SK-N-SH treated with all-trans-retinoic acid at 6 μM for 48 hours (cell line): ENCODE results near the gene MAP2.

Source experiments
- ATAC-seq: fragments of 200-7000 bp; cut with Tn5 transposase; 3 replicates; pipeline ENCODE4 v1.9.1; 2020; ENCODE audit warnings: mild to moderate bottlenecking, moderate library complexity
- ARNTL ChIP-seq: fragments of 450-650 bp; formaldehyde crosslinking; IDR thresholded peaks from 2 replicates; pipeline ENCODE4 v1.5.0; 2020; ENCODE audit warnings: low read depth, mild to moderate bottlenecking, moderate library complexity, borderline replicate concordance
- BACH2 ChIP-seq: fragments of 250-450 bp; sonication (Bioruptor Pico); IDR thresholded peaks from 2 replicates; pipeline ENCODE4 v1.9.0; 2021; ENCODE audit warnings: mild to moderate bottlenecking, borderline replicate concordance
- CREB5 ChIP-seq: fragments of 250-450 bp; sonication (Bioruptor Pico); IDR thresholded peaks from 2 replicates; pipeline ENCODE4 v1.5.1; 2020; ENCODE audit warnings: low read depth, mild to moderate bottlenecking, moderate library complexity
- CSDC2 ChIP-seq: fragments of 250-450 bp; sonication (Bioruptor Pico); IDR thresholded peaks from 2 replicates; pipeline ENCODE4 v1.5.0; 2020; ENCODE audit warnings: mild to moderate bottlenecking, moderate library complexity
- CSRNP3 ChIP-seq: fragments of 250-450 bp; sonication (Bioruptor Pico); IDR thresholded peaks from 2 replicates; pipeline ENCODE4 v1.5.1; 2021; ENCODE audit warnings: mild to moderate bottlenecking, moderate library complexity
- ESRRG ChIP-seq: fragments of 250-450 bp; sonication (Bioruptor Pico); IDR thresholded peaks from 2 replicates; pipeline ENCODE4 v1.6.1; 2021; ENCODE audit warnings: mild to moderate bottlenecking
- ISL1 ChIP-seq: fragments of 250-450 bp; sonication (Bioruptor Pico); IDR thresholded peaks from 2 replicates; pipeline ENCODE4 v2.1.2; 2022; ENCODE audit warnings: mild to moderate bottlenecking, moderate library complexity
- OSR1 ChIP-seq: fragments of 250-450 bp; sonication (Bioruptor Pico); IDR thresholded peaks from 2 replicates; pipeline ENCODE4 v1.8.0; 2022; ENCODE audit warnings: moderate library complexity, mild to moderate bottlenecking, inconsistent platforms
- PATZ1 ChIP-seq: fragments of 250-450 bp; sonication (Bioruptor Pico); IDR thresholded peaks from 2 replicates; pipeline ENCODE4 v1.8.0; 2020; ENCODE audit warnings: mild to moderate bottlenecking, moderate library complexity, borderline replicate concordance
- POU6F1 ChIP-seq: fragments of 250-450 bp; sonication (Bioruptor Pico); IDR thresholded peaks from 2 replicates; pipeline ENCODE4 v1.8.0; 2021; ENCODE audit warnings: low read depth, mild to moderate bottlenecking, moderate library complexity, borderline replicate concordance
- PPARA ChIP-seq: fragments of 250-450 bp; sonication (Bioruptor Pico); IDR thresholded peaks from 2 replicates; pipeline ENCODE4 v1.5.0; 2020; ENCODE audit warnings: mild to moderate bottlenecking, borderline replicate concordance
- RARB ChIP-seq: fragments of 250-450 bp; sonication (Bioruptor Pico); IDR thresholded peaks from 2 replicates; pipeline ENCODE4 v1.8.0; 2021; ENCODE audit warnings: mild to moderate bottlenecking, moderate library complexity
- SNAI2 ChIP-seq: fragments of 250-450 bp; sonication (Bioruptor Pico); IDR thresholded peaks from 2 replicates; pipeline ENCODE4 v1.5.0; 2020; ENCODE audit warnings: mild to moderate bottlenecking, moderate library complexity
- TCF4 ChIP-seq: fragments of 250-450 bp; sonication (Bioruptor Pico); IDR thresholded peaks from 2 replicates; pipeline ENCODE4 v1.8.0; 2021; ENCODE audit warnings: mild to moderate bottlenecking, moderate library complexity, borderline replicate concordance
- TOX ChIP-seq: fragments of 250-450 bp; sonication (Bioruptor Pico); IDR thresholded peaks from 2 replicates; pipeline ENCODE4 v1.8.0; 2021; ENCODE audit warnings: mild to moderate bottlenecking, moderate library complexity, borderline replicate concordance
- TSHZ2 ChIP-seq: fragments of 250-450 bp; sonication (Bioruptor Pico); IDR thresholded peaks from 2 replicates; pipeline ENCODE4 v1.5.0; 2020; ENCODE audit warnings: mild to moderate bottlenecking, moderate library complexity
- ZFP3 ChIP-seq: fragments of 250-450 bp; sonication (Bioruptor Pico); IDR thresholded peaks from 2 replicates; pipeline ENCODE4 v1.5.0; 2020; ENCODE audit warnings: mild to moderate bottlenecking, moderate library complexity
- ZFP30 ChIP-seq: fragments of 450-650 bp; formaldehyde crosslinking; IDR thresholded peaks from 2 replicates; pipeline ENCODE4 v1.5.0; 2022; ENCODE audit warnings: mild to moderate bottlenecking, moderate library complexity
- ZNF565 ChIP-seq: fragments of 450-650 bp; formaldehyde crosslinking; conservative IDR thresholded peaks from 2 replicates; pipeline ENCODE4 v1.5.0; 2020; ENCODE audit warnings: low read depth, mild to moderate bottlenecking, moderate library complexity
- ZNF70 ChIP-seq: fragments of 450-650 bp; formaldehyde crosslinking; IDR thresholded peaks from 2 replicates; pipeline ENCODE4 v1.5.0; 2020; ENCODE audit warnings: mild to moderate bottlenecking, moderate library complexity
- ZNF8 ChIP-seq: fragments of 450-650 bp; formaldehyde crosslinking; IDR thresholded peaks from 2 replicates; pipeline ENCODE4 v1.5.0; 2020; ENCODE audit warnings: mild to moderate bottlenecking, moderate library complexity

The MAP2 gene

GRCh38 chr2:209602259-209602658, 178.4 kb downstream of the MAP2 start (continued):
- TF ChIP-seq POU6F1 (CRISPR knock-in tag): no peak
- TF ChIP-seq PPARA (CRISPR knock-in tag): no peak
- no peak for TF ChIP-seq CSRNP3 (CRISPR knock-in tag)
- TF ChIP-seq ZNF8: no peak
- TF ChIP-seq ZNF565: no peak

GRCh38 chr2:209609531-209609930, 185.7 kb downstream of the MAP2 start:
- no peak for TF ChIP-seq PATZ1 (CRISPR knock-in tag)
- peak; percentile 42; the same call in 1 of the 2 replicates for TF ChIP-seq ZNF8
- TF ChIP-seq PPARA (CRISPR knock-in tag): no peak
- ATAC-seq: no peak

GRCh38 chr2:209610631-209611030, 186.8 kb downstream of the MAP2 start:
- TF ChIP-seq SNAI2 (CRISPR knock-in tag): no peak
- no peak for TF ChIP-seq ZNF70
- TF ChIP-seq TCF4: no peak
- TF ChIP-seq, all 23 proteins: peak for 0
- no peak for ATAC-seq

GRCh38 chr2:209613649-209614305, 189.9 kb downstream of the MAP2 start:
- no peak for ATAC-seq
- TF ChIP-seq BACH2 (CRISPR knock-in tag) (no peak), CSDC2 (no peak)

- TF ChIP-seq OSR1 (CRISPR knock-in tag) (no peak), ZNF70 (no peak), ZFP30 (CRISPR knock-in tag) (no peak), TSHZ2 (CRISPR knock-in tag) (no peak), SNAI2 (CRISPR knock-in tag) (no peak), CSDC2 (no peak), ISL1 (CRISPR knock-in tag) (no peak), CREB5 (no peak), RARB (CRISPR knock-in tag) (no peak), ARNTL (CRISPR knock-in tag) (no peak), TCF4 (no peak), ESRRG (CRISPR knock-in tag) (no peak), ZFP3 (CRISPR knock-in tag) (no peak), ZNF565 (no peak), PATZ1 (CRISPR knock-in tag) (no peak), ZNF8 (no peak), TOX (CRISPR knock-in tag) (no peak), BACH2 (CRISPR knock-in tag) (no peak), PPARA (CRISPR knock-in tag) (no peak)
- TF ChIP-seq, all 23 proteins: peak for 0
- ATAC-seq: no peak
These were observed 191.0 kb downstream of the MAP2 start for GRCh38 chr2:209614690-209615369.
